WTC11 (cell line): Measurements from ENCODE around the gene ALDH3B1. TPM values are rescaled to one million over a fixed set of nuclear protein-coding genes. Genes with fewer than 3 reads are reported as not detected.
A peak's percentile ranks its signal among the peaks of the same experiment; 100 is the strongest.
"Not testable (repeated sequence)": the region's sequence is repeated elsewhere in the genome, so short reads cannot be mapped to it uniquely, and the experiment has no call there.

Experiments used
- ATAC-seq: fragments of 200-7000 bp; cut with Tn5 transposase; 2 replicates; pipeline ENCODE4 v1.10.0; 2021; ENCODE audit warnings: mild to moderate bottlenecking, moderate library complexity
- CTCF ChIA-PET: fragments of 300-600 bp; sonication (Branson Sonifier 250); formaldehyde crosslinking; loops from one replicate; lab custom pipeline; 2021; ENCODE audit warnings: antibody characterized with exemption; lab: Charles Lee
- POLR2A ChIA-PET: fragments of 350-600 bp; sonication (Branson Sonifier 250); formaldehyde crosslinking; loops from one replicate; lab custom pipeline; 2021; ENCODE audit warnings: antibody characterized with exemption; lab: Charles Lee
- DNase-seq: peaks from one replicate; pipeline ENCODE4 v3.0.0; 2021; ENCODE audit warnings: low spot score
- H3K27ac Mint-ChIP-seq: 2 replicates; pipeline ENCODE4 v1.8.0; 2021; ENCODE audit warnings: mixed read lengths
- H3K27me3 Mint-ChIP-seq: 2 replicates; pipeline ENCODE4 v1.8.0; 2021; ENCODE audit warnings: low read depth, mild to moderate bottlenecking, moderate library complexity, mixed read lengths
- H3K36me3 Mint-ChIP-seq: 2 replicates; pipeline ENCODE4 v1.8.0; 2021; ENCODE audit warnings: mixed read lengths
- H3K4me1 Mint-ChIP-seq: 2 replicates; pipeline ENCODE4 v1.8.0; 2022; ENCODE audit warnings: mixed read lengths
- H3K4me3 Mint-ChIP-seq: 2 replicates; pipeline ENCODE4 v1.8.0; 2021; ENCODE audit warnings: mild to moderate bottlenecking, moderate library complexity, mixed read lengths
- H3K9me3 Mint-ChIP-seq: 2 replicates; pipeline ENCODE4 v1.8.0; 2021; ENCODE audit warnings: mixed read lengths
- CREB1 ChIP-seq: sonication (generic); formaldehyde crosslinking; IDR thresholded peaks from 2 replicates; pipeline ENCODE4 v1.8.0; 2023; ENCODE audit warnings: mild to moderate bottlenecking, missing genetic modification reagents
- CTCF ChIP-seq: fragments of 200-600 bp; IDR thresholded peaks from 2 replicates; pipeline ENCODE4 v1.8.0; 2022; ENCODE audit warnings: antibody characterized with exemption
- FOXK1 ChIP-seq: sonication (generic); formaldehyde crosslinking; IDR thresholded peaks from 2 replicates; pipeline ENCODE4 v1.8.0; 2022; ENCODE audit warnings: mild to moderate bottlenecking, moderate library complexity, missing genetic modification reagents
- SMAD3 ChIP-seq: sonication (generic); formaldehyde crosslinking; IDR thresholded peaks from 2 replicates; pipeline ENCODE4 v1.8.0; 2022; ENCODE audit warnings: missing genetic modification reagents, mild to moderate bottlenecking, borderline replicate concordance
- SP1 ChIP-seq: sonication (generic); formaldehyde crosslinking; conservative IDR thresholded peaks from 2 replicates; pipeline ENCODE4 v1.8.1; 2022; ENCODE audit warnings: missing genetic modification reagents
- TEAD1 ChIP-seq: sonication (generic); formaldehyde crosslinking; IDR thresholded peaks from 2 replicates; pipeline ENCODE4 v1.8.0; 2022; ENCODE audit warnings: mild to moderate bottlenecking, missing genetic modification reagents
- TP53 ChIP-seq: sonication (generic); formaldehyde crosslinking; IDR thresholded peaks from 2 replicates; pipeline ENCODE4 v1.8.1; 2023; ENCODE audit warnings: mild to moderate bottlenecking, missing genetic modification reagents
- total RNA-seq: library from RNA; stranded (reverse); gene quantifications from 3 replicates; pipeline ENCODE4 v1.2.3, GENCODE V29; 2021
- TF ChIP-seq, protein P1 (sequence below): sonication (generic); formaldehyde crosslinking; IDR thresholded peaks from 2 replicates; pipeline ENCODE4 v1.8.0; 2022; ENCODE audit warnings: mild to moderate bottlenecking, missing genetic modification reagents
- TF ChIP-seq, protein P2 (sequence below): sonication (generic); formaldehyde crosslinking; IDR thresholded peaks from 2 replicates; pipeline ENCODE4 v1.8.1; 2023; ENCODE audit warnings: mild to moderate bottlenecking, moderate library complexity, missing genetic modification reagents
- TF ChIP-seq, protein P3 (sequence below): sonication (generic); formaldehyde crosslinking; IDR thresholded peaks from 2 replicates; pipeline ENCODE4 v1.8.0; 2023; ENCODE audit warnings: missing genetic modification reagents, mild to moderate bottlenecking, borderline replicate concordance

Gene ALDH3B1
- total RNA-seq, 1 experiment from 2014 or later = 0.46 TPM

DNA sequence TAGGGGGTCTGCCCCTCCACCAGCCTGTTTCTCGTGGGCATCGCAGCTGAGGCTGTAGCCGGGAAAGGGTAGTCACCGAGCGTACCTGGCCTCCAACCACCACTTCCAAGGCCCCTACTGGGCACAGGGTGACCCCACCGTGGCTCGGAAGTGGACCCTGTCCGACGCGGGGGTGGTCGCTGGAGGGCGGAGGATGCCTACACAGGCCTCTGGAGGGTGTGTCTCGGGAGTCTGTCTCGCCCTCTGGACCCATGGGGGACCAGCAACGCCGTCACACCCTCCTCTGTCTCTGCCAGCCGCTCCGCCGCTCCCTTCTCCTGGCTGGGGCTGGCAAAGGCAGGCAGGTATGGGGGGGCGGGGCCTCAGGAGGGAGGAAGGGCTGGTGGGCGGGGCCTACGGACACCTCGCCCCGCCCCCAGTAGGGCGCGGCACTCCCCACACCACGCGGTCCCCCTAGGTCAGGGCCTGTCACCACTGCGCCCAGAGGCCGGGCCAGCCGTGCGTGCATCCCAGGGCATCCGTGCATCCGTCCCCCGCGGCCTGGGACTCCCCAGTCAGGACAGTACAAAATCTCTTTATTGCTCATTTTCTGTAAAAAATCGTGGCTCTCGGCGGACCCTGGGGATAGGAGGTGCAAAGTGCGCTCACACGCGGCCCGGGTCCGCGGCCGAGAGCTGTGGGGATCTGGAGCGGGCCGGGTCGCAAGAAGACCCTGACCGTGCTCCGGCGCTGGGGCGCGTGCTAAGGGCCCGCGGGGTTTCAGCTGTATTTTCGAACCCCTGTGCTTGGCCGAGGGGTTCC lies 19.4 kb upstream of the ALDH3B1 start:
- peak overlapping the region; percentile 45; the same call in 1 of the 2 replicates for H3K27ac Mint-ChIP-seq
- TF ChIP-seq SP1 (CRISPR knock-in tag) (peak; percentile 67), CREB1 (CRISPR knock-in tag) (0 out of 2 replicates have a peak, but pooled peaks have one; percentile 45), SMAD3 (CRISPR knock-in tag) (peak; percentile 37; the same call in 1 of the 2 replicates), TEAD1 (CRISPR knock-in tag) (peak; percentile 54; the same call in 1 of the 2 replicates), FOXK1 (CRISPR knock-in tag) (0 out of 2 replicates have a peak, but pooled peaks have one; percentile 64), TP53 (CRISPR knock-in tag) (0 out of 2 replicates have a peak, but pooled peaks have one; percentile 36)
- TF ChIP-seq, protein P1, sequence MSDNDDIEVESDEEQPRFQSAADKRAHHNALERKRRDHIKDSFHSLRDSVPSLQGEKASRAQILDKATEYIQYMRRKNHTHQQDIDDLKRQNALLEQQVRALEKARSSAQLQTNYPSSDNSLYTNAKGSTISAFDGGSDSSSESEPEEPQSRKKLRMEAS (CRISPR knock-in tag) = peak; percentile 91
- TF ChIP-seq, protein P2, sequence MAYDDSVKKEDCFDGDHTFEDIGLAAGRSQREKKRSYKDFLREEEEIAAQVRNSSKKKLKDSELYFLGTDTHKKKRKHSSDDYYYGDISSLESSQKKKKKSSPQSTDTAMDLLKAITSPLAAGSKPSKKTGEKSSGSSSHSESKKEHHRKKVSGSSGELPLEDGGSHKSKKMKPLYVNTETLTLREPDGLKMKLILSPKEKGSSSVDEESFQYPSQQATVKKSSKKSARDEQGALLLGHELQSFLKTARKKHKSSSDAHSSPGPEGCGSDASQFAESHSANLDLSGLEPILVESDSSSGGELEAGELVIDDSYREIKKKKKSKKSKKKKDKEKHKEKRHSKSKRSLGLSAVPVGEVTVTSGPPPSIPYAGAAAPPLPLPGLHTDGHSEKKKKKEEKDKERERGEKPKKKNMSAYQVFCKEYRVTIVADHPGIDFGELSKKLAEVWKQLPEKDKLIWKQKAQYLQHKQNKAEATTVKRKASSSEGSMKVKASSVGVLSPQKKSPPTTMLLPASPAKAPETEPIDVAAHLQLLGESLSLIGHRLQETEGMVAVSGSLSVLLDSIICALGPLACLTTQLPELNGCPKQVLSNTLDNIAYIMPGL (CRISPR knock-in tag) = peak; percentile 20; the same call in 1 of the 2 replicates
- TF ChIP-seq, protein P3, sequence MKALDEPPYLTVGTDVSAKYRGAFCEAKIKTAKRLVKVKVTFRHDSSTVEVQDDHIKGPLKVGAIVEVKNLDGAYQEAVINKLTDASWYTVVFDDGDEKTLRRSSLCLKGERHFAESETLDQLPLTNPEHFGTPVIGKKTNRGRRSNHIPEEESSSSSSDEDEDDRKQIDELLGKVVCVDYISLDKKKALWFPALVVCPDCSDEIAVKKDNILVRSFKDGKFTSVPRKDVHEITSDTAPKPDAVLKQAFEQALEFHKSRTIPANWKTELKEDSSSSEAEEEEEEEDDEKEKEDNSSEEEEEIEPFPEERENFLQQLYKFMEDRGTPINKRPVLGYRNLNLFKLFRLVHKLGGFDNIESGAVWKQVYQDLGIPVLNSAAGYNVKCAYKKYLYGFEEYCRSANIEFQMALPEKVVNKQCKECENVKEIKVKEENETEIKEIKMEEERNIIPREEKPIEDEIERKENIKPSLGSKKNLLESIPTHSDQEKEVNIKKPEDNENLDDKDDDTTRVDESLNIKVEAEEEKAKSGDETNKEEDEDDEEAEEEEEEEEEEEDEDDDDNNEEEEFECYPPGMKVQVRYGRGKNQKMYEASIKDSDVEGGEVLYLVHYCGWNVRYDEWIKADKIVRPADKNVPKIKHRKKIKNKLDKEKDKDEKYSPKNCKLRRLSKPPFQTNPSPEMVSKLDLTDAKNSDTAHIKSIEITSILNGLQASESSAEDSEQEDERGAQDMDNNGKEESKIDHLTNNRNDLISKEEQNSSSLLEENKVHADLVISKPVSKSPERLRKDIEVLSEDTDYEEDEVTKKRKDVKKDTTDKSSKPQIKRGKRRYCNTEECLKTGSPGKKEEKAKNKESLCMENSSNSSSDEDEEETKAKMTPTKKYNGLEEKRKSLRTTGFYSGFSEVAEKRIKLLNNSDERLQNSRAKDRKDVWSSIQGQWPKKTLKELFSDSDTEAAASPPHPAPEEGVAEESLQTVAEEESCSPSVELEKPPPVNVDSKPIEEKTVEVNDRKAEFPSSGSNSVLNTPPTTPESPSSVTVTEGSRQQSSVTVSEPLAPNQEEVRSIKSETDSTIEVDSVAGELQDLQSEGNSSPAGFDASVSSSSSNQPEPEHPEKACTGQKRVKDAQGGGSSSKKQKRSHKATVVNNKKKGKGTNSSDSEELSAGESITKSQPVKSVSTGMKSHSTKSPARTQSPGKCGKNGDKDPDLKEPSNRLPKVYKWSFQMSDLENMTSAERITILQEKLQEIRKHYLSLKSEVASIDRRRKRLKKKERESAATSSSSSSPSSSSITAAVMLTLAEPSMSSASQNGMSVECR (CRISPR knock-in tag) = peak; percentile 68; the same call in 1 of the 2 replicates

GRCh38 chr11:67991347-67992121 lies 18.6 kb upstream of the ALDH3B1 start:
- H3K27ac Mint-ChIP-seq, CTCF ChIA-PET, H3K27me3 Mint-ChIP-seq, ATAC-seq, H3K36me3 Mint-ChIP-seq, POLR2A ChIA-PET, H3K9me3 Mint-ChIP-seq: not testable (repeated sequence)
- peak; percentile 60 for DNase-seq
- TF ChIP-seq, protein P2 (CRISPR knock-in tag) = peak; percentile 35; the same call in 1 of the 2 replicates
- Mint-ChIP-seq H3K4me3 (peak overlapping the region; percentile 74), H3K4me1 (peaks cover 13% of the 10 kb centered on the region)

More for the DNA sequence above, 19.4 kb upstream of the ALDH3B1 start:
- ATAC-seq (peak; percentile 98), DNase-seq (peak; percentile 66)
- H3K9me3 Mint-ChIP-seq, H3K4me1 Mint-ChIP-seq, H3K36me3 Mint-ChIP-seq, H3K27me3 Mint-ChIP-seq, CTCF ChIA-PET, POLR2A ChIA-PET: not testable (repeated sequence)
- H3K4me3 Mint-ChIP-seq = peak overlapping the region; percentile 74

GRCh38 chr11:67993821-67994220 lies 16.3 kb upstream of the ALDH3B1 start:
- H3K4me3 Mint-ChIP-seq, ATAC-seq, H3K27ac Mint-ChIP-seq, H3K36me3 Mint-ChIP-seq, POLR2A ChIA-PET, H3K9me3 Mint-ChIP-seq: not testable (repeated sequence)
- peak; percentile 81 for TF ChIP-seq CTCF
- TF ChIP-seq, protein P2 (CRISPR knock-in tag) = 0 out of 2 replicates have a peak, but pooled peaks have one; percentile 23
- TF ChIP-seq, protein P1 (CRISPR knock-in tag) = peak; percentile 69; the same call in 1 of the 2 replicates
- CTCF ChIA-PET = interaction anchor here (0.6 to 3.1 kb wide), 12 partner anchors 9 to 689 kb away, joined by 3 to 17 read pairs (median 4); partner anchors contain the start of genes ALDH3B1 and UNC93B1
- DNase-seq = peak; percentile 72
- H3K27me3 Mint-ChIP-seq = peaks cover 10% of the 10 kb centered on the region
- H3K4me1 Mint-ChIP-seq = peaks cover 17% of the 10 kb centered on the region

GRCh38 chr11:67994387-67994786 lies 15.7 kb upstream of the ALDH3B1 start:
- H3K9me3 Mint-ChIP-seq, POLR2A ChIA-PET, DNase-seq, H3K4me3 Mint-ChIP-seq, H3K27ac Mint-ChIP-seq, H3K36me3 Mint-ChIP-seq, ATAC-seq: not testable (repeated sequence)
- H3K27me3 Mint-ChIP-seq = peaks cover 10% of the 10 kb centered on the region
- CTCF ChIA-PET = interaction anchor here (0.6 to 3.1 kb wide), 11 partner anchors 9 to 690 kb away, joined by 3 to 17 read pairs (median 3); partner anchors contain the start of genes ALDH3B1 and UNC93B1
- H3K4me1 Mint-ChIP-seq = peaks cover 17% of the 10 kb centered on the region
